Activated CD4-positive, alpha-beta T cell treated with anti-CD3 and anti-CD28 coated beads for 36 hours (primary cell): ENCODE results near the gene TRMT44. TPM values are rescaled to one million over a fixed set of nuclear protein-coding genes. Genes with fewer than 3 reads are reported as not detected.
A peak's percentile ranks its signal among the peaks of the same experiment; 100 is the strongest.
"Not testable (repeated sequence)": the region's sequence is repeated elsewhere in the genome, so short reads cannot be mapped to it uniquely, and the experiment has no call there.

Experiments used
- ATAC-seq: fragments of 200-7000 bp; cut with Tn5 transposase; one replicate; pipeline ENCODE4 v1.10.0; 2021; ENCODE audit warnings: mild to moderate bottlenecking, moderate library complexity
- CTCF ChIA-PET: fragments of 350-600 bp; sonication (Branson Sonifier 250); formaldehyde crosslinking; loops from one replicate; lab custom pipeline; 2021; ENCODE audit warnings: antibody characterized with exemption; lab: Charles Lee
- POLR2A ChIA-PET: fragments of 350-600 bp; sonication (Branson Sonifier 250); formaldehyde crosslinking; loops from one replicate; lab custom pipeline; 2021; ENCODE audit warnings: antibody characterized with exemption, inconsistent platforms; lab: Charles Lee
- DNase-seq: peaks from one replicate; pipeline ENCODE4 v3.0.0-alpha.2; 2020
- H3K27ac Mint-ChIP-seq: one replicate; pipeline ENCODE4 v1.8.0; 2021; ENCODE audit warnings: mixed read lengths
- H3K27me3 Mint-ChIP-seq: one replicate; pipeline ENCODE4 v1.8.0; 2021; ENCODE audit warnings: mixed read lengths
- H3K36me3 Mint-ChIP-seq: one replicate; pipeline ENCODE4 v1.8.0; 2021; ENCODE audit warnings: low read depth, mixed read lengths
- H3K4me1 Mint-ChIP-seq: one replicate; pipeline ENCODE4 v1.8.0; 2021; ENCODE audit warnings: mixed read lengths
- H3K4me3 Mint-ChIP-seq: one replicate; pipeline ENCODE4 v1.8.0; 2021; ENCODE audit warnings: mild to moderate bottlenecking, moderate library complexity, mixed read lengths
- H3K9me3 Mint-ChIP-seq: one replicate; pipeline ENCODE4 v1.8.0; 2021; ENCODE audit warnings: low read depth, mixed read lengths
- intact Hi-C, 2 experiments: fragments of 100-400 bp; cut with DNase I in 1 of 2; cut with micrococcal nuclease in 1 of 2; formaldehyde crosslinking; loops; one replicate each; pipeline versions ENCODE4 v1.14.2 to v1.15.1; 2022 to 2024; cut with DNase I, micrococcal nuclease
- total RNA-seq, 2 experiments: library from RNA; stranded (reverse); gene quantifications; one replicate each; pipeline ENCODE4 v1.2.3, GENCODE V29; 2021

The TRMT44 gene
- total RNA-seq, 2 experiments from 2014 or later, result 20.1 to 24.5 TPM

DNA sequence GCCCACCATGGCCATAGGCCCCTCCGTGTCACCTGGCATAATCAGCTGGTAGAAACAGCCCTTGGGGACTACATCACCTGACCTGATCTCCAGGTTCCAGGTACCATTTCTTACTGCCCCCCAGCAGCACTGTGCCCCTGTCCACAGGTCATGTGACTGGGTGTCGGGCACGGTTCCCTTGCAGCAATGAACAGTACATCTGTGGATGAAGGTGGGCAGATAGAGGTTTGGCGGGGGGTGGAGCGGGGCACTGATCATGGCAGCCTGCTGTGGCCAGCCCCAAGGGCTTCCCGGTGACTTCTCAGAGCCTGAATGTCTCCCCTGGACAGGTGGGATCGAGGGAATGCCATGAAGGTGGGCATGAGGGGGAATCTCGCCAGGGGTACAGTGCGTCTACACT, 37.8 kb downstream of the TRMT44 start:
- DNase-seq (no peak), ATAC-seq (no peak)
- ChIA-PET POLR2A (interaction anchor here (1.2 kb wide), 1 partner anchor 59 kb away, joined by 4 read pairs; no protein-coding TSS in a partner anchor), CTCF (no interaction called here)
- Mint-ChIP-seq H3K27ac (peak overlapping the region; percentile 42), H3K27me3 (no peaks in the 10 kb centered on the region), H3K4me1 (peaks cover 4% of the 10 kb centered on the region), H3K9me3 (no peaks in the 10 kb centered on the region), H3K36me3 (peaks cover 8% of the 10 kb centered on the region), H3K4me3 (no peak overlapping the region)
- intact Hi-C loops, result no loop called here

DNA sequence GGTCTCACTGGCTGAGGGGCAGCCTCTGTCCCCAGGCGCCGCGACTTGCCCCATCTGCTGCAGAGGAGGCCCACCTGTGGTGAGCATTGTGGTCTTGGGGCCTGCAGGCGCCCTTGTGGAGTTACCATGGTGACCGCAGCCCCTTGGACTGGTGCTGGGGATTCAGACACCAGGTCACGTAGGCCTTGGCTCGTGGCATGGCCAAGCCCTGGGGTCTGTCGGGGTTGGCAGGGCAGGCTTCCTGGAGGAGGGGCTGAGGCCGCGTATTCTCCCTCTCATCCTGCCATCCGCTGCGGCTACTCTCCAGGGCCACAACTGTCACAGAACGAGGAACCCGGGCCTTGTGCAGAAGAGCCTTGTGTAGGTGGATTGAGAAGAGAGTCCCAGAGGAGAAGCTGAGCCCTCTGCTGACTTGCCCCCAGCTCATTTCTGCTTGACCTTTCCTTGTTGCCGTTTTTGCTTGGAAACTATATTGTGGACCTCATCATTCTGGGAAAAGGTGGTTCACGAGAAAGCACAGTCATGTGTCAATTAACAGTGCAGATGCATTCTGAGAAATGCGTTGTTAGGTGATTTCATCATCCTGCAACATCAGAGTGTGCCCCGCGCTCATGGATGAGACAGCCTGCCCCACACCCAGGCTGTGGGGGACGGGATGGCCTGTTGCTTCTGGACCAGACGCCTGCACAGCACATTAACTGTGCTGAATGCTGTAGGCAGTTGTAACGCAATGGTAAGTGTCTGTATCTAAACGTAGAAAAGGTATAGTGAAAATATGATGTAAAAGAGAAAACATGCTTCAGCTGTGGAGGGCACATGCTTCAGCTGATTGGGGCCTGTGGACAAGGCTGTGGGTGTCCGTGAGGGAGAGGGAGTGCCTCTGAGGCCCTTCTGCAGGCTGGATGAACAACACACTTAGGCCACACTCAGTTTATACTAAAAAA, 38.5 kb downstream of the TRMT44 start:
- ChIA-PET CTCF (interaction anchor here (1.3 kb wide), 1 partner anchor 11 kb away, joined by 5 read pairs; no protein-coding TSS in a partner anchor), POLR2A (interaction anchor here (1.2 kb wide), 1 partner anchor 60 kb away, joined by 4 read pairs; no protein-coding TSS in a partner anchor)
- intact Hi-C loops, result no loop called here
- peak; percentile 57 for ATAC-seq
- peaks cover 4% of the 10 kb centered on the region for H3K4me1 Mint-ChIP-seq
- no peak overlapping the region for H3K4me3 Mint-ChIP-seq
- H3K27me3 Mint-ChIP-seq, result no peaks in the 10 kb centered on the region
- no peaks in the 10 kb centered on the region for H3K9me3 Mint-ChIP-seq
- H3K36me3 Mint-ChIP-seq, result peaks cover 8% of the 10 kb centered on the region
- H3K27ac Mint-ChIP-seq, result peak overlapping the region; percentile 77
- DNase-seq, result peak; percentile 29

DNA sequence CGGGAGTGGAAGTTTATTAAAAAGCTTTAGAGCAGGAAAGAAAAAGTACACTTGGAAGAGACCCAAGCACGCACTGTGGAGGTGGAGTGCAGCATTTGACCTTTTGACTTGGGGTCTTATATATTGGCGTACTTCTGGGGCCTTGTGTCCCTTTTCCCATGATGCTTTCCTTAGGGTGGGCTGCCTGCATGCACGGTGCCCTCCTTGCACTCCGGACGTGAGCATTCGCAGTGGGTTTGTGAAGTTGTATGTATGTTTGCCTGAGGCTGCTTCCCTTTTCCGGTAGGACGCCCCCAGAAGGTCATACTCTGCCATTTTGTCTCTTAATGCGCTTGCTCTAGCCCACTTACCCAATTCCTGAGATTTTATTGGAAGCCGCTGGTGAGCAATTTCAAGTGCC, 39.6 kb downstream of the TRMT44 start:
- Mint-ChIP-seq H3K36me3 (peaks cover 8% of the 10 kb centered on the region), H3K27ac (no peak overlapping the region), H3K4me3 (no peak overlapping the region), H3K27me3 (no peaks in the 10 kb centered on the region), H3K9me3 (no peaks in the 10 kb centered on the region), H3K4me1 (peaks cover 4% of the 10 kb centered on the region)
- POLR2A ChIA-PET, result no interaction called here
- intact Hi-C loops, result no loop called here
- ATAC-seq (no peak), DNase-seq (no peak)
- CTCF ChIA-PET, result no interaction called here

DNA sequence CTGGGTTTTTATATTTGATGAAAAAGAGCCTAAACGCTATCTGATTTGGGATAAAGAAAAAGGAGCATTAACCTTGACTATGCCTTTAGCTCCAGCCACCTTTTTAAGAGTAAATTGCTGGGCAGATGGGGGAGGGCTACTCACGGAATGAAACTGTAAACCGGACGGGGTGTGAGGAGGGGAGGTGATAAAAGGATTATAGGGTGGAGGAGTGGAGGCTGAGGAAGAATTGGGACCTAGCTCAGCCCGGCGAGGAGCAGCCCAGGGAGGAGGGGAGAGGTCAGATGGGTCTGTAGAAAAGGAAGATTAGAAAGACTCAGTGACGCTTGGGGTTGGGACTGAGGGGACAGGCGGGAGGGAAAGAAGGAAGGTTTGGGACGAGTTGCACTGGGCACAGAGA, 46.1 kb downstream of the TRMT44 start:
- CTCF ChIA-PET, H3K27me3 Mint-ChIP-seq, intact Hi-C loops, ATAC-seq, POLR2A ChIA-PET, H3K4me3 Mint-ChIP-seq, H3K4me1 Mint-ChIP-seq, H3K9me3 Mint-ChIP-seq, H3K27ac Mint-ChIP-seq, DNase-seq: not testable (repeated sequence)
- H3K36me3 Mint-ChIP-seq, result peaks cover 10% of the 10 kb centered on the region

DNA sequence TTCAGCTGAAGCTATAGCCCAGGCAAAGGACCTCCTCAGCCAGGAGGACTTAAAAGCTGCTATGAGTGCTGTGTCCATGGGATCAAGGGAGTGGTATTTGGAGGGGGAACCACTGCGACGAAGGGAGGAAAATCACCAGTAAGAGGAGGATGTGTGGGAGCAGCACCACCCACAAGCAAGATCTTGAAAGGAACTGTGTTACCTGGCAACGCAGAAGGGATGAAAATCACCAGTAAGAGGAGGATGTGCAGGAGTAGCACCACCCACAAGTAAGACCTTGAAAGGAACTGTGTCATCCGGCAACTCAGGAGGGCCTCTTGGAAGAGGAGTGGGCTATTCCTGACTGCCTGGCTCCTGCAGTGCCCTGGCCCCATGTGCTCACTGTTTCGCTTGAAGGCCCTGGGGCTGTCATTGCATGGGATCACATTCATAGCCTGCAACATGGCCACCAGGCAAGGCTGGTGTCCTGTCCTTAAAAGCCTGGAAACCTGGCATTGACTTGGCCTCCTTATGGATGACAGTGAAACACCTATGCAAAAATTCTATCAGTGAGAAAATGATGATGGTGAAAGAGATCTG, 48.3 kb downstream of the TRMT44 start:
- intact Hi-C loops, result no loop called here
- Mint-ChIP-seq H3K27me3 (no peaks in the 10 kb centered on the region), H3K9me3 (no peaks in the 10 kb centered on the region), H3K36me3 (peaks cover 10% of the 10 kb centered on the region), H3K4me1 (no peaks in the 10 kb centered on the region), H3K27ac (no peak overlapping the region), H3K4me3 (no peak overlapping the region)
- ATAC-seq, result no peak
- ChIA-PET CTCF (interaction anchor here (0.7 kb wide), 1 partner anchor 15 kb away, joined by 3 read pairs; no protein-coding TSS in a partner anchor), POLR2A (no interaction called here)
- no peak for DNase-seq

DNA sequence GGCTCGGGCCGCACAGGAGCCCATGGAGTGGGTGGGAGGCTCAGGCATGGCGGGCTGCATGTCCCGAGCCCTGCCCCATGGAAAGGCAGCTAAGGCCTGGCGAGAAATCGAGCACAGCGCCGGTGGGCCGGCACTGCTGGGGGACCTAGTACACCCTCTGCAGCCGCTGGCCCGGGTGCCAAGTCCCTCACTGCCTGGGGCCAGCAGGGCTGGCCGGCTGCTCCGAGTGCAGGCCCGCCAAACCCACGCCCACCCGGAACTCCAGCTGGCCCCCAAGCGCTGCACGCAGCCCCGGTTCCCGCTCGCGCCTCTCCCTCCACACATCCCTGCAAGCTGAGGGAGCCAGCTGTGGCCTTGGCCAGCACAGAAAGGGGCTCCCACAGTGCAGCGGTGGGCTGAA, 50.9 kb downstream of the TRMT44 start:
- H3K27ac Mint-ChIP-seq, H3K4me3 Mint-ChIP-seq, H3K9me3 Mint-ChIP-seq, DNase-seq, ATAC-seq, POLR2A ChIA-PET, H3K4me1 Mint-ChIP-seq, intact Hi-C loops, H3K27me3 Mint-ChIP-seq: not testable (repeated sequence)
- peaks cover 17% of the 10 kb centered on the region for H3K36me3 Mint-ChIP-seq
- CTCF ChIA-PET, result interaction anchor here (2.1 kb wide), 1 partner anchor 23 kb away, joined by 8 read pairs; no protein-coding TSS in a partner anchor

DNA sequence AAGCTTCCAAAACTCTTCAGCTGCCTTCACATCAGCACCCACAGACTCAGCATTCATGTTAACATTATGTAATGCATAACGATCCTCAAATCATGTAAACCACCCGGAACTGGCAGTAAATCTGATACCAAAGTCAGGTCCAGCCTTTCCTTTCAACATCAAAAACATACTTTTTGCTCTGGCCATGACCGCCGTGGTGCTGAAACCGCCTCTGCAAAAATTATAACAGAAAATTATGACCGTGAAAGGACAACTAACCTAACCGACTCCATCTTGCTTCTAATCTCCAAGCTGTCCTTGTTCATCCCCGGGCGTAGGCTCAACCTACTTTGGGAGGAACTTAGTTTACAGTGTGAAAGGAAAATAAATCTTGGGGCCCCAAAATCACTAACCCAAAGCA, 51.6 kb downstream of the TRMT44 start:
- intact Hi-C loops, result no loop called here
- H3K4me1 Mint-ChIP-seq, result no peaks in the 10 kb centered on the region
- ChIA-PET CTCF (no interaction called here), POLR2A (no interaction called here)
- no peak overlapping the region for H3K27ac Mint-ChIP-seq
- DNase-seq (no peak), ATAC-seq (no peak)
- H3K36me3 Mint-ChIP-seq, result peaks cover 17% of the 10 kb centered on the region
- H3K4me3 Mint-ChIP-seq, result no peak overlapping the region
- no peaks in the 10 kb centered on the region for H3K27me3 Mint-ChIP-seq
- peaks cover 3% of the 10 kb centered on the region for H3K9me3 Mint-ChIP-seq

DNA sequence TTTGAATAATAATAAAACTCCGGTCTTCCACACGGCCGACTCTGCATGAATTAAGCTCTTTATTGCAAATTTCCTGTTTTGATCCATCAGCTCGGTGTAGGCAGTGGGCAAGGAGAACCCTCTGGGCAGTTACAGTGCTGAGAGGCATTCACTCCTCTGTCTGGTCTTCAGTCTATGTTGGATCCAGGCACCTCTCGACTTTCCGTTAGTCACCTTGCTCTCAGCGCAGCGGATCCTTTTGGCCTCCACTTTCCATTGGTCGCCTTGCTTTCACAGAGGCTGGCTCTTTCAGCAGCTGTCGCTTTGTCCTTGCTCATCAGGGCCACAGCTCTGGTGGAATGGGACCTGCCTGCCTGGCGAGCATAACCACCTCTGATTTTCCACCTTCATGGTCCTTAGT, 52.9 kb downstream of the TRMT44 start:
- Mint-ChIP-seq H3K36me3 (peaks cover 17% of the 10 kb centered on the region), H3K9me3 (peaks cover 5% of the 10 kb centered on the region), H3K27me3 (no peaks in the 10 kb centered on the region), H3K27ac (no peak overlapping the region), H3K4me3 (no peak overlapping the region), H3K4me1 (no peaks in the 10 kb centered on the region)
- ChIA-PET CTCF (interaction anchor here (0.7 to 0.8 kb wide), 2 partner anchors 32 to 99 kb away, joined by 3 to 4 read pairs; partner anchors contain the start of gene CPZ), POLR2A (no interaction called here)
- intact Hi-C loops, result no loop called here
- DNase-seq (no peak), ATAC-seq (no peak)

DNA sequence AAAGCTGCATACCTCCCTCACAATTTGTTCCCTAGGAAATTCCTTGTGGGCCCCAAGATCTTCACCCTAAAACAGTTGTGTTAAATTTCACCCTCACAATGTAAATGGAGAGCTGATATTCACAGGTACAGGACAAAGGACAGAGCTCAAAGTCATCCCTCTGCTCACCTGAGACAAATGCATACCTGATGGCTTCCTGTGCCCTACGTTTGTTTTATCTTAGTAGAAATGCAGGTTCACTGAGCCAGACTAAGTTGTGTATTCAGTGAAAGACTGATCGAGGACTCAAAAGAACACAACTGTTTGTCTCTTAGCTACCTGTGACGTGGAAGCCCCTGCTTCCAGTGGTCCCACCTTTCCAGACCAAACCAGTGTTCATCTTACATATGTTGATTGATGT, 53.6 kb downstream of the TRMT44 start:
- ATAC-seq (no peak), DNase-seq (no peak)
- H3K4me1 Mint-ChIP-seq, result no peaks in the 10 kb centered on the region
- ChIA-PET POLR2A (no interaction called here), CTCF (interaction anchor here (0.7 to 0.8 kb wide), 2 partner anchors 32 to 148 kb away, joined by 3 read pairs; no protein-coding TSS in a partner anchor)
- H3K27me3 Mint-ChIP-seq, result no peaks in the 10 kb centered on the region
- intact Hi-C loops, result no loop called here
- H3K4me3 Mint-ChIP-seq, result no peak overlapping the region
- no peak overlapping the region for H3K27ac Mint-ChIP-seq
- H3K36me3 Mint-ChIP-seq, result peaks cover 17% of the 10 kb centered on the region
- H3K9me3 Mint-ChIP-seq, result peaks cover 5% of the 10 kb centered on the region

DNA sequence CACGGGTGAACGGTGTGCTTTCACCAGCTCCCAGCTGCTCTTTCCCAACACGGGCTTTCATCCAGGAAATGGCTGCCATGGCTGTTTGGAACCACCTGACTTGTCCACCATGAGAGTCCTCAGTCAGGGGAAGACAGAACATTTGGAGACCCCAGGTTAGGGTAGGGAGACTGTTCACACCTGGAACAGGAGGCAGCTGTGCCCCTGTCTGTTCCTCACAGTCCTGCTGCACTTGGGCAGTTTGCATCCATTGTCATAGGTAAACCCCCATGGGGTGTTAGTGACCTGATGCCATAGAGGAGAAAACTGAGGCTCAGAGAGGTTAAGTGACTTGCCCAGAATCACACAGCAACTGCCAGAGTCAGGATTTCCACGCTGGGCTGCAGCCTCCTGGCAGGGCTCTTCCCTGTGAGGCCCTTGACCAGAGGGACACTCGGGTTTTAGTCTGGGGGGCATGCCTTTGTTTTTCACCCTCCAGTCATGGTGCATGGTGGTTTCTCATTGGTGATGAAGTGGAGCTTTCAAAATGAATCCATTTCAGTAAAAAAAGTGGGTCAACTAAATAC, 54.5 kb downstream of the TRMT44 start:
- no peak for ATAC-seq
- Mint-ChIP-seq H3K27me3 (no peaks in the 10 kb centered on the region), H3K4me1 (no peaks in the 10 kb centered on the region), H3K9me3 (peaks cover 5% of the 10 kb centered on the region), H3K36me3 (peaks cover 16% of the 10 kb centered on the region), H3K4me3 (no peak overlapping the region), H3K27ac (no peak overlapping the region)
- intact Hi-C loops, result no loop called here
- ChIA-PET POLR2A (no interaction called here), CTCF (interaction anchor here (0.7 kb wide), 1 partner anchor 147 kb away, joined by 3 read pairs; no protein-coding TSS in a partner anchor)
- no peak for DNase-seq

DNA sequence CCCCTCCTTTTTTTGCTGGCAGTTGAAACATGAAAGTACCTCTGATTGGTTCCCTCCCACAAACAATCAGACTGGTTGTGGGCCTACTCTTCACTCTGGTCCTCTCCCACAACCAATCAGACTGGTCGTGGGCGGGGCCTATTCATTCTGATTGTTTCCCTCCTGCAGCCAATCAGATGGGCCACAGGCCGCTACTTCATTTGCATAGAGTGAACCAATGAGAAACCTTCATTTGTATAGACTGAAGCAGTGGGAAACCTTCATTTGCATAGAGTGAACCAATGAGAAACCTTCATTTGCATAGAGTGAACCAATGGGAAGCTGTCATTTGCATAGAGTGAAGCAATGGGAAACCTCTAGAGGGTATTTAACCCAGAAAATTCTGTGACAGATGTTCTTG, 55.2 kb downstream of the TRMT44 start:
- Mint-ChIP-seq H3K27me3 (no peaks in the 10 kb centered on the region), H3K4me1 (no peaks in the 10 kb centered on the region), H3K4me3 (no peak overlapping the region), H3K27ac (no peak overlapping the region), H3K36me3 (peaks cover 11% of the 10 kb centered on the region), H3K9me3 (peaks cover 5% of the 10 kb centered on the region)
- POLR2A ChIA-PET, result no interaction called here
- CTCF ChIA-PET, result no interaction called here
- intact Hi-C loops, result no loop called here
- ATAC-seq, result no peak
- DNase-seq, result no peak
